Neuron (in vitro differentiated cells): ENCODE measurements around the gene WDR90.

Experiments
- H2AFZ ChIP-seq: one replicate; pipeline ENCODE4 v1.6.1; 2013; ENCODE audit warnings: low read depth, mild to moderate bottlenecking, inconsistent platforms, low read length, moderate library complexity
- H3K27me3 ChIP-seq: one replicate; pipeline ENCODE4 v1.6.1; 2013; ENCODE audit warnings: low read length; ENCODE audit not compliant: insufficient read depth
- H3K36me3 ChIP-seq: one replicate; pipeline ENCODE4 v1.6.1; 2013; ENCODE audit warnings: low read length; ENCODE audit not compliant: insufficient read depth
- H3K4me1 ChIP-seq: one replicate; pipeline ENCODE4 v1.6.1; 2013; ENCODE audit warnings: low read length; ENCODE audit not compliant: insufficient read depth
- H3K4me3 ChIP-seq: 2 replicates; pipeline ENCODE4 v1.5.1; 2013; ENCODE audit warnings: mild to moderate bottlenecking, low read length, moderate library complexity
- H3K9me3 ChIP-seq: one replicate; pipeline ENCODE4 v1.6.1; 2013; ENCODE audit warnings: low read length

WDR90 gene

GRCh38 chr16:666572-666971, 17.4 kb downstream of the WDR90 start:
- Histone ChIP-seq H2AFZ (no peak overlapping the region), H3K27me3 (no peaks in the 10 kb centered on the region), H3K4me3 (no peak overlapping the region), H3K4me1 (peaks cover 11% of the 10 kb centered on the region), H3K9me3 (no peaks in the 10 kb centered on the region), H3K36me3 (peaks cover 30% of the 10 kb centered on the region)

- H2AFZ ChIP-seq: peak overlapping the region; percentile 31
- no peaks in the 10 kb centered on the region for H3K27me3 ChIP-seq
- no peak overlapping the region for H3K4me3 ChIP-seq
- no peaks in the 10 kb centered on the region for H3K9me3 ChIP-seq
- H3K36me3 ChIP-seq: peaks cover 31% of the 10 kb centered on the region
- peaks cover 11% of the 10 kb centered on the region for H3K4me1 ChIP-seq
Observed at GRCh38 chr16:667113-667779, 18.1 kb downstream of the WDR90 start.

GRCh38 chr16:667780-668518, 18.8 kb downstream of the WDR90 start, which contains the start of gene RHOT2:
Gene RHOT2 (plus strand): TSS chr16:668132. CDS start chr16:668200, 68 bp downstream.
- Histone ChIP-seq H2AFZ (peak within 1 kb of the TSS; percentile 31), H3K27me3 (no peaks in the 10 kb centered on the region), H3K9me3 (no peaks in the 10 kb centered on the region), H3K4me3 (peak within 1 kb of the TSS; percentile 92), H3K36me3 (peaks cover 38% of the 10 kb centered on the region), H3K4me1 (peaks cover 11% of the 10 kb centered on the region)

GRCh38 chr16:668519-669171, 19.5 kb downstream of the WDR90 start:
- Histone ChIP-seq H3K4me3 (peak overlapping the region; percentile 92), H3K27me3 (no peaks in the 10 kb centered on the region), H3K9me3 (no peaks in the 10 kb centered on the region), H3K4me1 (peaks cover 11% of the 10 kb centered on the region), H2AFZ (no peak overlapping the region), H3K36me3 (peaks cover 44% of the 10 kb centered on the region)

- no peaks in the 10 kb centered on the region for H3K9me3 ChIP-seq
- no peaks in the 10 kb centered on the region for H3K27me3 ChIP-seq
- H3K4me3 ChIP-seq: no peak overlapping the region
- peaks cover 11% of the 10 kb centered on the region for H3K4me1 ChIP-seq
- no peak overlapping the region for H2AFZ ChIP-seq
- peaks cover 52% of the 10 kb centered on the region for H3K36me3 ChIP-seq
Observed at GRCh38 chr16:669666-670065, 20.5 kb downstream of the WDR90 start.

GRCh38 chr16:670485-671352, 21.6 kb downstream of the WDR90 start:
- H3K27me3 ChIP-seq: no peaks in the 10 kb centered on the region
- H3K4me3 ChIP-seq: no peak overlapping the region
- H2AFZ ChIP-seq: no peak overlapping the region
- no peaks in the 10 kb centered on the region for H3K9me3 ChIP-seq
- peaks cover 52% of the 10 kb centered on the region for H3K36me3 ChIP-seq
- H3K4me1 ChIP-seq: peaks cover 11% of the 10 kb centered on the region

- Histone ChIP-seq H3K4me3 (no peak overlapping the region), H3K4me1 (peaks cover 11% of the 10 kb centered on the region), H3K36me3 (peaks cover 52% of the 10 kb centered on the region), H3K9me3 (no peaks in the 10 kb centered on the region), H3K27me3 (no peaks in the 10 kb centered on the region), H2AFZ (no peak overlapping the region)
Observed at GRCh38 chr16:671353-672131, 22.4 kb downstream of the WDR90 start.

- no peak overlapping the region for H2AFZ ChIP-seq
- H3K4me3 ChIP-seq: no peak overlapping the region
- peaks cover 10% of the 10 kb centered on the region for H3K4me1 ChIP-seq
- no peaks in the 10 kb centered on the region for H3K27me3 ChIP-seq
- H3K9me3 ChIP-seq: no peaks in the 10 kb centered on the region
- H3K36me3 ChIP-seq: peaks cover 52% of the 10 kb centered on the region
Observed at GRCh38 chr16:672371-672770, 23.2 kb downstream of the WDR90 start.

- H3K36me3 ChIP-seq: peaks cover 52% of the 10 kb centered on the region
Observed at GRCh38 chr16:672851-673250, 23.7 kb downstream of the WDR90 start.

GRCh38 chr16:673399-673991, 24.3 kb downstream of the WDR90 start:
- no peaks in the 10 kb centered on the region for H3K27me3 ChIP-seq
- H2AFZ ChIP-seq: no peak overlapping the region
- H3K9me3 ChIP-seq: no peaks in the 10 kb centered on the region
- peaks cover 8% of the 10 kb centered on the region for H3K4me1 ChIP-seq
- peaks cover 52% of the 10 kb centered on the region for H3K36me3 ChIP-seq
- no peak overlapping the region for H3K4me3 ChIP-seq

More at GRCh38 chr16:672851-673250, 23.7 kb downstream of the WDR90 start:
- Histone ChIP-seq H3K27me3 (no peaks in the 10 kb centered on the region), H3K4me3 (no peak overlapping the region), H2AFZ (no peak overlapping the region), H3K9me3 (no peaks in the 10 kb centered on the region), H3K4me1 (peaks cover 8% of the 10 kb centered on the region)

- Histone ChIP-seq H3K27me3 (no peaks in the 10 kb centered on the region), H3K4me3 (no peak overlapping the region), H3K4me1 (no peaks in the 10 kb centered on the region), H2AFZ (no peak overlapping the region), H3K36me3 (peaks cover 50% of the 10 kb centered on the region), H3K9me3 (no peaks in the 10 kb centered on the region)
Observed at GRCh38 chr16:674214-674881, 25.2 kb downstream of the WDR90 start.
